Stromal cell of bone marrow (primary cell): ENCODE results near the gene ZNF248.

Source experiments
- DNase-seq: peaks from one replicate; pipeline ENCODE4 v3.0.0-alpha.2; 2012; ENCODE audit warnings: low read depth

The ZNF248 gene

DNA sequence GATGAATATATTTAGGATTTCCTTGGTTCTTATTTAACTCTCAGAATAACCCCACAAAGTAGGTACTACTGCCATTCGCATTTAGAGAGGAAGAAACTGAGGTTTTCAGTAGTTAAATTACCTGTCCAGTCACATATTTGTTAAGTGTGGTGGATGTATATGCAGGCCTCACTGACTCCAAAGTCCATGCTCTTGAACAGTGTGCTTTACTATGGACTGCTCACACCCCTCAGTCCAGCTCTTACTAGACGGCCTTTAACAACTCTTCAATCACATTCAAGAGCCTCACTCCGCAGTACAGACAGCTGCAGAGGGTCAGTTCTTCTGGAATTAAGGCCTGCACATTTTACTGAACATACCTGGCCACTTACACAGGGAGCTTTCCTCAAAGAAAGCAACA is 36.2 kb downstream of the ZNF248 start:
- no peak for DNase-seq

DNA sequence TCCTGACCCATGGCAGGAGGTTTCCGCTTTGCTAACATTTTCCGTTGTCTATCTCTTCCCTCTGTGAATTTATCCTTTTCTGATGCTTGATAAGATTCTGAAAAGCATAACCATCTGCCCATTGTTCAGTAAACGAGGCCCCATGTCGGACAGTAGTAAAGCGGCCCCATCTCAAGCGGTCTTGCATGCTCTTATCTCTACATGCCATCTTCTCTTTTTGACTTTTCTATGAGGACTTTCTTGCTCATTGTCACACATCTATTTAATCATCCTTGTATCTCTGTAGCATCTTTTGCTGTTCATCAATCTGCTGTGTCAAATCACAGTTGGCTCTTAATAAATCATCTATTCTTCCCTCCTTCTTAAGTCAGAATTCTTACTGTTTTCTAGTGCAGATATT is 37.6 kb downstream of the ZNF248 start:
- no peak for DNase-seq

DNA sequence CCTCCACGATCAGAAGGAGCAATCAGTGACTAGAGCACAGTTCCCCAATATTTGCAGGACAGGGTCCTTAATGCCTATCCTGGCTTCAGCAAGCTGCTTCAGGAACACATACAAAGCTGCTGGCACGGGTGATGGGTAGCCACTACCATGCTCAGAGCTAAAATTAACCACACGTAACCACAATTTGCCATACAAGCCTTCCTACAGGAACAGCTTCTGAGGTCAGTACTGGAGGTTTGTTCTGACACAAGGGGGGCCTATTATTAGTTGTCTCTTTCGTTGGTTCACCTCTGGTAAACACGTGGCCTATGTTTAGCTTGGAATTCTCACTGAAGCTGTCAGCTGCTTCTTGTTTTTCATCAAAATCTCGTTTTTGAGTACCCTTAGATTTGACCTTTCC is 41.1 kb downstream of the ZNF248 start:
- DNase-seq = no peak

DNA sequence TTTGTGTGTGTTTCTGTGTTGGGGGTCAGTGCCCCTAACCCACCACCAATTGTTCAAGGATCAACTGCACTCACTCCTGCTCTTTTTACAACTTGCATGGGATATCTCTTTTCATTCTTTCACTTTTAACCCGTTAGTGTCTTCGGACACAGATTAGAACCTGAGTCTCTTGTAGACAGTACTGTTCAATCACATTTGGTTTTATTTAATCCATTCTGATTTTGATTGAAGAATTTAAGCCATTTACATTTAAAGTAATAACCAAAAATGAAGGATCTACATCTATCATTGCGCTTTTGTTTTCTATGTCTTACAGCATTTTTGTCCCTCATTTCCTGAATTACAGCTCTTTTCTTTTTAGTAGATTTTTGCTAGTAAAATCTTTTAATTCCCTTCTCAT is 43.6 kb downstream of the ZNF248 start:
- DNase-seq = no peak

DNA sequence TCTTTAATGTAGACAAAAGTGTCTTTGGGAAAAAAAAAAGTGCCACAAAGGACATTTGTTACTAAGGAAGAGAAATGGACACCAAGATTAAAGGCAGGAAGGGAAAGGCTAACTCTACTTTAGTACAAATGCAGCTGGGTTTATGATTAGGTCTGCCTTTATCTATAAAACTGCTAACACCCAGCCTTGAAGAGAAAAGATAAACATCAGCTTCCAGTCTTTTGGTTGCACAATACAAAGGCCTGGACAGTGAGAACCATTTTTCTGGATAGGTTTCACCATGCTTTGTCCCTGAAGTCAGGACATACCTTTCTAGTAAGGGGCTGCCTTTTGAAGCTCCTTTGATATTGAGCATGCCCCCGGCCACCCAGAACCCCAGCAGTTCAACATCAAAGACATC is 45.1 kb downstream of the ZNF248 start:
- DNase-seq = no peak

DNA sequence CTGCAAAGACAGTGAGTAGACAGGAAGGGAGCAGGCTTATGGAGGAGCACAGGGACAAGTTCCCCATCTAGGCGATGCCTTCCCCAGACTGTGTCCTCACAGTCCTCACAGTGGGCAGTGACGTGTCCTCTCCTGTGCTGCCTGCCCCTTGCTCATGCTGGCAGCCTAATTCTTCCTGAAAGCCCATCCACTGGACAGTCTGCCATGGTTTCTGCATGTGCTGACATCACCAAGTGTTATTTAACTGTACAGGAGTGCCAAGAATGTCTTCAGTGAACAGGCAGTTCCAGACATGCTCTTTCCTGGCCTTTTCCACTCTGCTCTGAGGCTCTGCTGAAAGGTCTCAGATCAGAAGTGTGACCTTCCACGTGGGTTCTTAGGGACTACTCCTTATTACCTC is 54.1 kb downstream of the ZNF248 start:
- no peak for DNase-seq

DNA sequence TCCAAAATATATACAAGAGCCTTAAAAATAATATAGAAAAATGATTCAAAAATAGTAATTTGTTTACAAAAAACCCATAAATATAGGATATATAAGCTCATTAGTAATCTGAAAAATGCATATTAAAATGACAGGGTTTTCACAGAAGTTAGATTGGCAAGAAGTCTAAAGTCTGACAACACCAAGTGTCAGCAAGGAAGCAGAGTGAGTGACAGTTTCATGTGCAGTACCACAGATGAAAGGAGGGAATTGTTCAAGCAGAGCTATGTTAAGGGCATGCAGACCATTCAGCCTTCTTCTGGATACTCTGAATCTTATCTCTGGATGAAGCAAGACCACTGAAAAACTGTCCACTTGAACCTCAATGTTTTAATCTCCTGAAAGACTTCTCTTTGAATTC is 55.9 kb downstream of the ZNF248 start:
- DNase-seq = no peak

DNA sequence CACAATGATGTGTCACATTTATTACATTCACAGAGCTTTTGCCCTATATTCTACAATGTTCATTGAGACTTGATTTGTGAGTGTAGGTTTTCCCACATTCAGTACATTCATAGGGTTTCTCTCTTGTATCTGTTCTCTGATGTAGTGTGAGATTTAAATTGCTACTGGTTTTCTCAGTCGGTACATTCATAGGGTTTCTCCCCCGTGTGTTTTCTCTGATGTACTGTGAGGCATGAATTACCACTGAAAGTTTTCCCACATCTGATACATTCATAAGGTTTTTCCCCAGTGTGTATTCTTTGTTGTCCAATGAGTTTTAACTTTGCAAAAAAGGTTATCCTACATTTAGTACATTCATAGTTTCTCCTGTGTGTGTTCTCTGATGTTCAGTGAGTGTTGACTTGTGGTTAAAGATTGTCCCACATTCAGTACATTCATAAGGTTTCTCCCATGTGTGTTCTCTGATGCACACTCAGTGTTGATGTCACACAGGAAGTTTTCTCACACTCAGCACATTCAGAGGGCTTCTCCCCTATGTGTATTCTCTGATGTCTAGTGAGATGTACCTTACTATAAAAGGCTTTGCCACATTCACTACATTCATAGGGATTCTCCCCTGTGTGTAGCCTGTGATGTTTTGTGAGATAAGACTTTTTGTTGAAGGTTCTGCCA is 63.0 kb downstream of the ZNF248 start:
- no peak for DNase-seq

DNA sequence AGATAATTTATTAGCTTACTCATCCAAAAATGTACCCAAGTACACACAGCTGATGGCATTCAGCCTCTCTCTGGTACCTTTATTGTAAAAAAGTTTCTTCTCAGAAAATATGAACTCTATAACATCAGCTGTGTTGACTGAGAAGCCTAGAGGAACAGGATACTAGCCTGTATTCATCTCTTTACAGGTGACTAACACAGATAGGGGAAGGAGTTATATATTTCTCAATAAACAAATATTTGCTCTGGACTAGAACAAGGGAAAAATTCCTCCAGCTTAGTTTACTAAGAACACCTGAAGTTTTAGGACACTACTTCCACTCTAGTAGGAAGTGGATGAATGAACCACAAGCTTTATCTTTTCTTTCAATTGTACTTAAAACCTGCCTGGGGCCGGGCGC is 67.8 kb downstream of the ZNF248 start:
- no peak for DNase-seq

DNA sequence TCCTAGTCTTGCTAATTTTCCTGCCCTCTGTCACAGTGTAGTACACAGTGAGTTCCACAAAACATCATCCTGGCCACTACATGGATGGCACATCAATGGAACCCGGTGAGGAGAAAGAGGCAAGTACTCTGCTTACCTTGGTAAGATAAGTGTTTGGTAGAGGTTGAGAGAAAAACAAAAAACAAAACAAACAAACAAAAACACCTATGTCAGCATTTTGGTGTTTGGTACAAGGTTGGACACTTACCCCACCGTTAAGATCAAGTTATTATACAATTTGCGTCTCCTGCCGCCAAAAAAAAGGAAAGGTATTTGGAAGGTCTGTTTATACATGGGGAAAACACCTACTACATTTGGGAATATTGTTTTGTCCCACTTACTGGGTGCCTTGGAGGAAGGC is 72.7 kb downstream of the ZNF248 start:
- DNase-seq = no peak

DNA sequence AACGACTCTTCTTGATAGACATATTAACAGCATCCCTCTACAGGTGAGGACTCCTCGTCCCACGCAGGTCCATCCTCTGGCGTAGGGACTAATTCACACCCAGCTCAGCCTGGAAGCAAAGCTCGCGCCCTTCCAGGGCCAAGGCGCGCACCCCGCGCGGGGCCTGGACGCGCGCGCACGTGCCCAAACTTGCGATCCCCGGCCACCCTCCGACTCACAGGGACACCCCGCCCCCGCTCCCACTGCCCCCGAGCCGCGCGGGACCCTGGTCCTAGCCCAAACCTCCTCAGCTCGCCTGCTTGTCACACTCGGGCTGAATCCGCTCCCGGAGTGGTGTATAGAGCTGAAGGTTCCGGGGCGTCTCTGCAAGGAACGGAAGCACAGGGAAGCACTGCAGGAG is 76.9 kb downstream of the ZNF248 start:
- DNase-seq = no peak

DNA sequence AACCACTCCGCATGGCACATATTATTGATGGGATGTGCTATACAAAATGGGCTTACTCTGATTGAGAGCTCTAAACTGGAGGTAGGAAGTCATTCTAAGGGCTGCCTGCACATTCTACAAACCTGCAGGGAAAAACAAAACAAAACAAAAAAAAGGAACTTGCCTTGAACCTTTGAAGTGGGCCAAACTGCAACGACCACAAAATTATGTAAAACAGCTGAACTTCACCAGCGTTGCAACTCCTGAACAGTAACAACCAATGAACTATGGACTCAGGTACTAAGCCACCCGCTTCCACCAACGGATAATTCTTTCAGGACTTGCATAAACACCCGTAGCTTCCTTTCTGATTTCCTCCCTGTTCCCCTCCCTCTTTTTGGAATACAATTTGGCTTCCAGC is 80.4 kb downstream of the ZNF248 start:
- DNase-seq = no peak

DNA sequence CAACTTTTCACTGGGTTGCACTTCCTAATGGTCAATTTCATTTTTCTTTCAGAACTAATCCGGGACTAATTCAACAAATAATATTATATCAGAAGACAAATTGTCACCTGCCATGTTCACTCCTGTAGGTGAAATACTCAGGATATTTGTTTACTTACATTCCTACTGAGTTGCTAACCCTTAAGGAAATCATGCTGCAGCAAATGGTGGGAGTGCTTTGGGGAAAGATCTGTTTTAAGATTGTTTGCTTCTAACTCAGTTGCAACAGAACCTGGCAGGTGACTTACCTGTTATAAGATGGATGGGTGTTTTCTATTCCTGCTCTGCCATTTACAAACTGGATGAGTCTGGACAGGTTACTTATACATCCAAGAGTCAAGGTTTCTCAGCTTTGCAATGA is 81.8 kb downstream of the ZNF248 start:
- no peak for DNase-seq

DNA sequence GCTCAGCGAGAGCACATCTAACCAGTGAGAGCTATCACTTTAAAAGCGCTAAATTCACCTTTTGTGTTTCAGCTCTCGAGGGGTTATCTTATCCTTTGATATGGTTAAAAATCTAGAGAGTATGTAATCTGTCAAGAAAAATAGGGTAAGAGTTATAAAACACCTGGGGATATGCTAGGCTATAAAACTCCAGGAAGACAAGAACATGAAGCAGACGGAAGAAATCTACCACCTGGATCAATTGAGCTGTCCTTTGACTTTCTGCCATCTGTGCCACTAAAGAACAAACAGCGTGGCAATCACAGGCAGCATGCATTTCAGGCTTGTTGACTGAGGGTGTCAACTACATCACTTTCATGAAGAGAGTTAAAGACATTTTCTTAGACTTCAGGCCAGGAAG is 83.1 kb downstream of the ZNF248 start:
- DNase-seq = no peak

DNA sequence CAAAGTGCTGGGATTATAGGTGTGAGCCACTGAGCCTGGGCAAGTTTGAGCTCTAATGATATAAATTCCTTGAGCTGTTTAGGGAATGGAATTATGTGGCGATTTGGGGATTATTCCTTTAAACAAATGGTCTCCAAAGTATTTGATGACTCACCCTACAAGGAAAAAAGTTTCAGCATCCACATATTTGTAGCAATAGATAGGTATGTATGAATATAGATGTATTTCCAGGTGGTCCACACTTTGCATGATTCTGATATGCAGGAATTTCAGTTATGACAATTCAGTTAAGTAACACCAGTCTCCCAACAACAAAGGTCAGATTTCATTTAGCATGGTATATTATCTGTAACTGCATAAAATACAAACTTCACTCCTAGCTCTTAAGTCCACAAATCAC is 92.2 kb downstream of the ZNF248 start:
- no peak for DNase-seq

DNA sequence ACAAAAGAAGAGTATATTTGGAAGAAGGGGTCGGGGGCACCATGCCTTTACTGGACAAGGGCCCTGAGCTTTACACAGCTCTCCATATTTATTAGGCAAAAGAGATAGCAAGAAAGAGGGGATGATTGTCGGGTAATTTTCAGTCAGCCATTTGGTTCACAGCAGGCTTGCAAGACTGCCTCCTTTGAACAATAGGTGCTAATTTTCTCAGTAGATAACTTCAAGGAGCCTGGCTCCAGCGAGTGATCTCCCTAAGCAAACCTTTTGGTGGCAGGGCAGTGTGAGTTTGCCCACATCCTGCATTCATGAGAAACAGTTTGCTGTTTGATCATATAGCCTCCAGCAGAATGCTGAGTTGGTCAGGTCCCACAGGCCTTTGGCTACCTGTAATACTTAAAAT is 94.3 kb downstream of the ZNF248 start:
- no peak for DNase-seq

DNA sequence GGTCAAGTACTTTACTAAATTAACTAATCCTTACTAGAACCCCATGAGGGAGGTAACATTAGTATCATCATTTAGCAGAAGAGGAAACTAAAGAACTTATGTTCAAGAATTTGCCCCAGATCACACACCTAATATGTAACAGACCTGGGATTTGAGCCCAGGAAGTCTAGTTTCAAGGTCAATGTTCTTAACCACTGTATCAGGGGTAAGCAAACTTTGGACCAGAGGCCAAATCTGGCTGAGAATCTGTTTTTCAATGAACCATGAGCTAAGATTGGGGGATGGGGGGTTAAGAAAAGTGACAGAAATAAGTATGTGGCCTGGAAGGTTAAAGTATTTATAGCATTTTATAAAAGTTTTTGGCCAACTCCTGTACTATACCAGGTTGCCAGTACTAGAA is 95.1 kb downstream of the ZNF248 start:
- no peak for DNase-seq

DNA sequence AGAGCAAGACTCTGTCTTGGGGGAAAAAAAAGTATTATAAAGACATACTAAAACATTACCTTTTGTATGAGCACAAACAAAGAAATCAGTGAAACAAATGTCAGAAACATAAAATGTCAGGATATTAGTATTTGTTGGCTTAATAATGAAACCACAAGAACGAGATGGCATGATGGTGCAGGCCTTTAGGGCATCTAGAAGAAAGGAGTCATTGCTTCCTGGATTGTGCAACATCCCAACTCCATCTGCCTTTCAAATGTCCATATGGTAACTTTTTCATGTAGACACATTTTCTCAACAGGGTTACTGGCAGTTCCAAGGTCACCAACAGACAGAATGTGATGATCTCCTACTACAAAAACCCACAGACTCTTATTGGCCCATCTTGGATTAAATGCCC is 96.6 kb downstream of the ZNF248 start:
- DNase-seq = no peak

DNA sequence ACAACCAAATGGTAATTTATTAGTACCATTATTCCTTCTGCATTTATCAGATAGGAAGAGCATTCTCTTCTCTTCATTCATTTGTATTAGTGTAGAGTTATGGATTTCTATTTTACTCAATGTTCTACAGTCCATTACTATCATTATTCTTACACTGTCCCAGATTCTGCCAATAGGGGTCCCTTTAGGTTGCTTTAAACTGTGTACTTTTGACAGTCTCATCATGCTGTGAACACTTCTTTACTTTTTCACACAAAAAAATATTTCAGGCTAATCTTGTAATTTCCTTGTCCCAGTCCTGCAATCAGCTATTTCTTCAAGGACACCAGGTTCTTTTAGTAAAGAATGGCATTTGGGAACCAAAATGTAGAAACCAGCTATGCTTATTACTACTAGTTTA is 99.3 kb downstream of the ZNF248 start:
- DNase-seq = no peak

DNA sequence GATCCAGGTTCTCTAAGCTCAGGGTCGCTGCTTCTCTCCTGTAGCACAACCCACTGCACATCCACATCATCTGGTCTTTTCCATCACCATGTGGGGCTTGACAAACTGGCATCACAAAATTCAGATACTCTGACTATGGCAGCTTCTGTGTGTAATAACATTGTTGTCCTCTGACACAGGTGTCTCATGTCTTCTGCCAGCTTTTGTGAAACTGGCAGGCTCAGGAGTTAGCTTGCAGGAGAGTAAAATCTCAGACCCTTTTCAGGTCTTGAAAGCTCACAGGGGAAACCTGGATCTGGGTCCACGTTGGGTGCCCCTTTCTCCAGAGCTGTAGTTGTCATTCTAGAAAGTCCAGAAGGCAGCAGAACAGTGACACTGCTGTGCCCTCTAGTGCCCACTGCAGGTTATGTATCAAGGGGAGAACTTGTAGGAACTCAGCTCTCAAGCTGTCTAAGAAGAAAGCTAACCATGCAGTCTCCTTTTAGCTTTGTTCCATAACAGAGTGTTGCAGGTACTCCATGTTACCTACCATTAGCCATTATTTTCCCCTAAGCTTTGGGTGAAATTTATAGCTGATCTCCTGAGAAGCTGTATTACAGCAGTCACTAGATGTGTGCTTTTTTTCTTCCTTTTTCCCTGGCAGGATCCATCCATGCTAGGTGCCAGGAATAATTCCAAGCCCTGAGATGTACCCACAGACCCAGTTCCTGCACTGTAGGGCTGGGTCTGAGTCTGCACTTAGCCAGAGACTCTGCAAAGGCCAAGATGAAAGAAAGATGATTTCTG is 102.7 kb downstream of the ZNF248 start:
- DNase-seq = peak; percentile 10

DNA sequence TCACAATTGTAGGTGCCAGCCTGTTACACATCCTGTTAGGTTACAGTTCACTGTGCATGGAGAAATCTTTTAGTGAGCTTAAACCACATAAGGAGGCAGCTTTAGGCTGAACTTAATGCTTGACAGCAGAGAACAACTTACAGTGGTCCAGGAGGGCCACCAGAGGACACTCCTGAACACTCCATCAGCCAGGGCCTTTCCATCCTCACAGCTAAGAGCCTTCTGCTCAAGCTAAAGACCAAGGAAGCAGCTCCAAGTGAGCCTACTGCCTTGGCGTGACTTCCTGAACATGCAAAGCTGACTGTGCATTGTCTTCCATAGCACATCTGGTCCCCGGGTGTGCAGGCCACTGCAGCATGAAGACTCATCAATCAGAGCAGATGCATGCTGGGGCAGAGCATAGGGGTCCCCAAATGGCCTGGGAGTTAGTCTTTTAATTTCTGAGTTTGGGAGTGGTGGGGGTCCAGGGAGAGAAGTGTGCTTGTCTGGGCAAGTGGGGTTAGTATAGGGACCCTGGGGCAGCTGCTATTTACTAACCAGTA is 105.0 kb downstream of the ZNF248 start:
- no peak for DNase-seq

DNA sequence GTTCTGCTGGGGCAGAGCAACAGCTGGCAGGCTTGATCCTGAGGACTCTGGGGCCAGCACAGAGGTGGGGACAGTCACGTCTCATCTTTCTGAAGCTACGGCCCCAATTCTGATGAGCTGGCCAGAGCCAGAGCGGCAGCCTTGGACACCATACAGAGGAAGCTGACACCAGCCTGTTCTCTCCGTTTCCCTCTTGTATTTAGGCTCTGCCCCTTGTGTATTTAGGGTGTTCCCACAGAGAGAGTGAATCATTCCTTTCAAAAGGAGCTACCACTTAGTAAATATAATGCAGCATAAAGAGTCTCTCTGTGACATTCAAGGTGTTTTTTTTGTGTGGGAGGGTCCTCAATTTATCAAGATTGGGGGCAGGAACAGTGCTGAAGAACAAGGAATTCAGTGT is 109.2 kb downstream of the ZNF248 start:
- no peak for DNase-seq

DNA sequence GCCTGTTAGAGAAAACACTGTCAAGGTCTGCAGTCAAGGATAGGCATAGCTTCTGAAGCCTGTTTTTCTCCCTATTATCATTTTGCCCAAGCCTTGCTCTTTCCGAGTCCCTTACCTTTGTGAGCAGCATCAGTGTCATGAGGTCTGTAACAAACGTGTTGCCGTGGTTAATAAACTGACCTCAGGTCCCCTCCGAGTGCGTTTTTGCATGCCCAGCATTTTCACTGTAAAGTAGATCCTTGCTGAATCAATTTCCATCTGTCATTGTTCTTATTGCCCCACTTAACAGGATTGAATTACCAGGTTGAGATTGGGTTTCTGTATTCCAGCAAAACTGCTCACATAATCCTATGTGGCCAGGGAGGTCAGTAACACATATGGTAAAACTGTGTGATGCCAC is 110.3 kb downstream of the ZNF248 start:
- no peak for DNase-seq

DNA sequence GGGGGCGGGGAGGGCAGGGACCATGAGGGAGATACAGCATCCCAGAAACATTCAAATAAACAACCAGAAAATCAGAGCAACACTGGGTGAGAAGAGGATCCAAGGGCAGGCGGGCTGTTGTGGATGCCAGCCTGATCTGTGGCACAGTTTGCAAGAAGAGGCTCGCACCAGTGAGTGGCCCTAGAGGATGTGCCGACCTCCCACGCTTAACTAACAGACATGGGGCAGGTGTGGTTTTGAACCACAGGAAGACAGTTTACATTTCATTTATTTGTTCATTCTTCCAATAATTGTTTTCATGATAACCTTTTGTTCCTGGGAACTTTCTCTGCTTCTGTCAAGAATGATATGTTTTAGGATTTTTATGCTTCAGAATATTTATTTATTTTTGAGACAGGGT is 115.6 kb downstream of the ZNF248 start:
- DNase-seq = no peak
